CD4-positive, alpha-beta T cell (primary cell): ENCODE measurements around the gene GCN1. TPM values are rescaled to one million over a fixed set of nuclear protein-coding genes. Genes with fewer than 3 reads are reported as not detected.
"Not testable (repeated sequence)": the region's sequence is repeated elsewhere in the genome, so short reads cannot be mapped to it uniquely, and the experiment has no call there.

Experiments used
- ATAC-seq: fragments of 200-7000 bp; cut with Tn5 transposase; one replicate; pipeline ENCODE4 v1.10.0; 2022; ENCODE audit warnings: mild to moderate bottlenecking; ENCODE audit not compliant: poor library complexity
- CTCF ChIA-PET: fragments of 350-600 bp; sonication (Branson Sonifier 250); formaldehyde crosslinking; loops from one replicate; lab custom pipeline; 2021; ENCODE audit warnings: antibody characterized with exemption, inconsistent platforms; lab: Charles Lee
- POLR2A ChIA-PET: fragments of 350-600 bp; sonication (Branson Sonifier 250); formaldehyde crosslinking; loops from one replicate; lab custom pipeline; 2021; ENCODE audit warnings: antibody characterized with exemption, inconsistent platforms; lab: Charles Lee
- DNase-seq, 14 experiments: peaks; one replicate each; pipeline ENCODE4 v3.0.0-alpha.2; 2013 to 2020; ENCODE audit warnings: mixed read lengths in 2 of 14
- H3K27ac ChIP-seq, 2 donors: one replicate each; pipeline versions ENCODE4 v1.5.1 to v1.7.0; 2013; ENCODE audit warnings: low read length in 2 of 2, low read depth in 1 of 2, mild to moderate bottlenecking in 1 of 2
- H3K27me3 ChIP-seq, 2 experiments: 1 replicate in 1 of 2; 2 replicates in 1 of 2; pipeline versions ENCODE4 v1.6.1 to v1.7.0; 2013; ENCODE audit warnings: low read length in 2 of 2, control low read depth in 1 of 2, mild to moderate bottlenecking in 1 of 2, moderate library complexity in 1 of 2; ENCODE audit not compliant: insufficient read depth in 2 of 2, control insufficient read depth in 1 of 2
- H3K36me3 ChIP-seq: one replicate; pipeline ENCODE4 v1.6.1; 2013; ENCODE audit warnings: low read length, control low read depth; ENCODE audit not compliant: insufficient read depth
- H3K4me1 ChIP-seq: one replicate; pipeline ENCODE4 v1.6.1; 2013; ENCODE audit warnings: low read length, control low read depth; ENCODE audit not compliant: insufficient read depth
- H3K4me3 ChIP-seq: one replicate; pipeline ENCODE4 v1.5.1; 2013; ENCODE audit warnings: mild to moderate bottlenecking, low read length, moderate library complexity
- H3K9me3 ChIP-seq, 2 experiments: 1 replicate in 1 of 2; 2 replicates in 1 of 2; pipeline versions ENCODE4 v1.6.1 to v1.7.0; 2013; ENCODE audit warnings: low read length in 2 of 2, mild to moderate bottlenecking in 2 of 2, control low read depth in 1 of 2, moderate library complexity in 1 of 2; ENCODE audit not compliant: control insufficient read depth in 1 of 2, insufficient read depth in 1 of 2
- H3K27ac Mint-ChIP-seq: one replicate; pipeline ENCODE4 v1.8.0; 2020; ENCODE audit warnings: mixed read lengths
- H3K27me3 Mint-ChIP-seq: one replicate; pipeline ENCODE4 v1.8.0; 2021; ENCODE audit warnings: mixed read lengths
- H3K36me3 Mint-ChIP-seq: one replicate; pipeline ENCODE4 v1.8.0; 2021; ENCODE audit warnings: low read depth, mixed read lengths
- H3K4me1 Mint-ChIP-seq: one replicate; pipeline ENCODE4 v1.8.0; 2021; ENCODE audit warnings: low read depth, mixed read lengths
- H3K4me3 Mint-ChIP-seq: one replicate; pipeline ENCODE4 v1.8.0; 2020; ENCODE audit warnings: mild to moderate bottlenecking, mixed read lengths
- H3K9me3 Mint-ChIP-seq: one replicate; pipeline ENCODE4 v1.8.0; 2020; ENCODE audit warnings: mixed read lengths
- CTCF ChIP-seq: fragments of 200-600 bp; IDR thresholded peaks from one replicate; pipeline ENCODE4 v1.8.0; 2022; ENCODE audit warnings: antibody characterized with exemption, mild to moderate bottlenecking
- intact Hi-C, 2 experiments: fragments of 100-400 bp; cut with DNase I in 1 of 2; cut with micrococcal nuclease in 1 of 2; formaldehyde crosslinking; loops; one replicate each; pipeline versions ENCODE4 v1.15.1 to v1.9.0; 2023 to 2025; cut with DNase I, micrococcal nuclease
- total RNA-seq, 174 experiments: library from RNA in 2 of 174; stranded (reverse) in 2 of 174; gene quantifications; one replicate each; pipeline ENCODE4 v1.2.3 and lab custom pipeline; 2021 to 2026

Gene GCN1
- total RNA-seq, 2 experiments from 2014 or later = 121 to 128 TPM

GRCh38 chr12:120237360-120238171 is 43.1 kb upstream of the GCN1 start:
- intact Hi-C loops = no loop called here

GRCh38 chr12:120236809-120237208 is 42.3 kb upstream of the GCN1 start:
- Mint-ChIP-seq H3K36me3 (peaks cover 18% of the 10 kb centered on the region), H3K27ac (peak overlapping the region; percentile 86), H3K4me1 (peaks cover 85% of the 10 kb centered on the region)
- intact Hi-C loops, H3K9me3 Mint-ChIP-seq, H3K9me3 ChIP-seq, DNase-seq, ATAC-seq, H3K4me3 ChIP-seq, H3K4me3 Mint-ChIP-seq, H3K27me3 ChIP-seq, H3K27me3 Mint-ChIP-seq: not testable (repeated sequence)
- H3K36me3 ChIP-seq = peaks cover 26% of the 10 kb centered on the region
- ChIA-PET CTCF (interaction anchor here (1.7 to 4.1 kb wide), 4 partner anchors 8 to 25 kb away, joined by 3 to 26 read pairs (median 16); no protein-coding TSS in a partner anchor), POLR2A (interaction anchor here (1.7 to 7.3 kb wide), 6 partner anchors 9 to 55 kb away, joined by 6 to 83 read pairs (median 16); partner anchors contain the start of genes PXN, RNU4-1, RNU4-2 and RPLP0)
- H3K4me1 ChIP-seq = peaks cover 99% of the 10 kb centered on the region
- peak overlapping the region in 1 of 2 donors; percentile 17 for H3K27ac ChIP-seq

More at GRCh38 chr12:120237360-120238171, 43.1 kb upstream of the GCN1 start:
- Mint-ChIP-seq H3K9me3 (no peaks in the 10 kb centered on the region), H3K36me3 (peaks cover 23% of the 10 kb centered on the region), H3K27ac (peak overlapping the region; percentile 86), H3K4me3 (no peak overlapping the region), H3K27me3 (no peaks in the 10 kb centered on the region), H3K4me1 (peaks cover 83% of the 10 kb centered on the region)
- TF ChIP-seq CTCF = no peak
- peak overlapping the region; percentile 17 to 42 for H3K27ac ChIP-seq
- DNase-seq = peak in 1 of 14 experiments; percentile 31
- H3K27me3 ChIP-seq = no peaks in the 10 kb centered on the region
- H3K4me1 ChIP-seq = peaks cover 99% of the 10 kb centered on the region
- H3K9me3 ChIP-seq = no peaks in the 10 kb centered on the region
- peaks cover 27% of the 10 kb centered on the region for H3K36me3 ChIP-seq
- ChIA-PET CTCF (interaction anchor here (1.6 to 4.1 kb wide), 4 partner anchors 9 to 28 kb away, joined by 3 to 26 read pairs (median 7); partner anchors contain the start of gene PXN), POLR2A (interaction anchor here (1.2 to 7.3 kb wide), 6 partner anchors 9 to 54 kb away, joined by 3 to 83 read pairs (median 11); partner anchors contain the start of genes PXN, RNU4-1, RNU4-2 and RPLP0)
- ATAC-seq = no peak
- no peak overlapping the region for H3K4me3 ChIP-seq

GRCh38 chr12:120235369-120236323 is 41.1 kb upstream of the GCN1 start:
- Mint-ChIP-seq H3K27me3 (no peaks in the 10 kb centered on the region), H3K9me3 (no peaks in the 10 kb centered on the region), H3K27ac (peak overlapping the region; percentile 86), H3K4me1 (peaks cover 85% of the 10 kb centered on the region), H3K4me3 (peak overlapping the region; percentile 45), H3K36me3 (peaks cover 13% of the 10 kb centered on the region)
- no peak overlapping the region for H3K4me3 ChIP-seq
- intact Hi-C loops = no loop called here
- ATAC-seq (no peak), DNase-seq (peak in 4 of 14 experiments; percentile 16 to 42 (median 34))
- peak overlapping the region; percentile 26 to 27 for H3K27ac ChIP-seq
- H3K4me1 ChIP-seq = peaks cover 99% of the 10 kb centered on the region
- H3K36me3 ChIP-seq = peaks cover 15% of the 10 kb centered on the region
- H3K27me3 ChIP-seq = no peaks in the 10 kb centered on the region
- TF ChIP-seq CTCF = no peak
- ChIA-PET POLR2A (interaction anchor here (0.9 to 7.3 kb wide), 7 partner anchors 7 to 67 kb away, joined by 3 to 83 read pairs (median 10); partner anchors contain the start of genes PXN, RNU4-1, RNU4-2 and RPLP0), CTCF (interaction anchor here (0.6 to 4.1 kb wide), 7 partner anchors 9 to 32 kb away, joined by 3 to 26 read pairs (median 4); partner anchors contain the start of gene PXN)
- no peaks in the 10 kb centered on the region for H3K9me3 ChIP-seq
